Pancreas (tissue), 10 donors: ENCODE results near the gene SLCO4A1. TPM values are rescaled to one million over a fixed set of nuclear protein-coding genes. Genes with fewer than 3 reads are reported as not detected.

Source experiments
- ATAC-seq, 4 donors: fragments of 200-7000 bp; cut with Tn5 transposase; one replicate each; pipeline versions ENCODE4 v1.8.0 to v1.9.1; 2020; ENCODE audit warnings: mild to moderate bottlenecking in 4 of 4, moderate library complexity in 4 of 4
- DNase-seq, 6 donors: peaks; one replicate each; pipeline ENCODE4 v3.0.0-alpha.2; 2020
- FAIRE-seq: peaks from 2 replicates; lab custom pipeline; 2012; peaks lifted over from hg19 to GRCh38; lab: Jason Lieb, UNC
- H3K27ac ChIP-seq, 4 donors: fragments of 200-600 bp; sonication (generic); 1 replicate in 3 of 4; 2 replicates in 1 of 4; pipeline versions ENCODE4 v1.5.0 to v1.8.0; 2020
- H3K27me3 ChIP-seq, 4 donors: fragments of 200-600 bp; one replicate each; pipeline ENCODE4 v1.8.0; 2021
- H3K36me3 ChIP-seq, 3 donors: fragments of 200-600 bp; sonication (generic) in 1 of 3; one replicate each; pipeline versions ENCODE4 v1.5.0 to v1.8.0; 2020 to 2021
- H3K4me1 ChIP-seq, 3 donors: fragments of 200-600 bp; one replicate each; pipeline ENCODE4 v1.8.0; 2021
- H3K4me3 ChIP-seq, 4 donors: fragments of 200-600 bp; sonication (generic) in 2 of 4; one replicate each; pipeline versions ENCODE4 v1.5.0 to v1.8.0; 2020 to 2021
- H3K9me3 ChIP-seq, 4 donors: fragments of 200-600 bp; one replicate each; pipeline ENCODE4 v1.8.0; 2021
- WGBS, 2 donors: extraction: QIAGEN DNeasy Blood & Tissue Kit; methylation state at CpG; one replicate each; pipeline ENCODE4 v1.1.7; 2013; 5-methylcytosine and 5-hydroxymethylcytosine counted together
- intact Hi-C, 3 donors: fragments of 100-400 bp; cut with DNase I; formaldehyde crosslinking; loops; one replicate each; pipeline versions ENCODE4 v1.11.1 to v1.14.2; 2022
- polyA plus RNA-seq, 2 donors: library from polyadenylated mRNA; stranded (reverse); fragments of 200-250 nt; gene quantifications; one replicate each; pipeline ENCODE4 v1.2.3, GENCODE V29; 2013
- total RNA-seq, 6 donors: library from RNA; stranded (reverse); fragmentation: NEBNext Ultra II Directional in 4 of 6; extraction: Animal tissue kit (Norgen Biotek cat#: 25700) in 4 of 6; gene quantifications; one replicate each; pipeline versions ENCODE4 v1.2.1 to v1.2.4, GENCODE V29; 2021 to 2023
- TF ChIP-seq, protein P1 (sequence below), 4 donors: fragments of 200-600 bp; sonication (generic) in 3 of 4; IDR thresholded peaks; one replicate each; pipeline versions ENCODE4 v1.5.0 to v1.8.0; 2021; ENCODE audit warnings: antibody characterized with exemption in 4 of 4
- donor health status: healthy with polysubstance abuse.
- donor health status: DM: no; HTN: no; CAD: no; lungs with moderate emphysema.
- donor health status: DM: no; HTN: no; CAD: no.
- donor health status: control.
- donor health status: control.
- donor health status: Bipolar disorder and iron deficiency.
- donor health status: DM: yes; HTN: yes; CAD: no.
- donor health status: DM: no; HTN: no; CAD: no.
- donor health status: DM: no; HTN: no; CAD: no.
- donor health status: DM: yes; HTN: yes; CAD: no.

SLCO4A1 gene
- total and polyA plus RNA-seq, 8 donors = 1.2 to 15.9 (median 2.2) TPM

DNA sequence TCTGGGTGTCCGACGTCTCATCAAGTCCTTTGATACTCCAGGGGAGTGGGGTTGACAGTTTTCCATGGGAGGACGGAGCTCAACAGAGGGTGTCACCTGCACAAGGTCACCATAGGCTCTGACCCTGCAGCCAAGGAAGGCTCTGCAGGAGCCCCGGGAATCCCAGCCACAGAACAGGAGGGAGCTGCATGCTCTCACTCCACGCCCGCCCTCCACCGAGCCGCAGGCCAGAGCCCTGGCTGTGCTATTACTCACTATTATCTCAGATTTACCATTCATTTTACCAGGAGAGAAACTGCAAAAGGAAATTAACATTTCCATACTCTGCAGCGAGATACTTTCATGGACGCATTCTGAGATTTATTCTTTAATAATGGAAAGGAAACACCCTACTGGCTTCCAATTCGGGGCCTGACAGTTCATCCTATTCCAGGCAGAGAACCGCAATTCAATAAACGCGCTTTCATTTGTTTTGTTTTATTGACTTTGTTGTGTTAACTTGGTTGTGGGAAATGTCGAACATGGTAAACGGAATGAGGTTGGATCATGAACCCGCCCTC lies 48.0 kb downstream of the SLCO4A1 start:
- TF ChIP-seq, protein P1, sequence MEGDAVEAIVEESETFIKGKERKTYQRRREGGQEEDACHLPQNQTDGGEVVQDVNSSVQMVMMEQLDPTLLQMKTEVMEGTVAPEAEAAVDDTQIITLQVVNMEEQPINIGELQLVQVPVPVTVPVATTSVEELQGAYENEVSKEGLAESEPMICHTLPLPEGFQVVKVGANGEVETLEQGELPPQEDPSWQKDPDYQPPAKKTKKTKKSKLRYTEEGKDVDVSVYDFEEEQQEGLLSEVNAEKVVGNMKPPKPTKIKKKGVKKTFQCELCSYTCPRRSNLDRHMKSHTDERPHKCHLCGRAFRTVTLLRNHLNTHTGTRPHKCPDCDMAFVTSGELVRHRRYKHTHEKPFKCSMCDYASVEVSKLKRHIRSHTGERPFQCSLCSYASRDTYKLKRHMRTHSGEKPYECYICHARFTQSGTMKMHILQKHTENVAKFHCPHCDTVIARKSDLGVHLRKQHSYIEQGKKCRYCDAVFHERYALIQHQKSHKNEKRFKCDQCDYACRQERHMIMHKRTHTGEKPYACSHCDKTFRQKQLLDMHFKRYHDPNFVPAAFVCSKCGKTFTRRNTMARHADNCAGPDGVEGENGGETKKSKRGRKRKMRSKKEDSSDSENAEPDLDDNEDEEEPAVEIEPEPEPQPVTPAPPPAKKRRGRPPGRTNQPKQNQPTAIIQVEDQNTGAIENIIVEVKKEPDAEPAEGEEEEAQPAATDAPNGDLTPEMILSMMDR (IDR thresholded peaks at IDR 0.05) = no peak
- 51 to 56% methylated on average over 17 of the region's 17 CpGs for WGBS, 2 donors
- H3K36me3 ChIP-seq = no peaks in the 10 kb centered on the region
- no peak overlapping the region for H3K4me3 ChIP-seq
- peak in 1 of 6 donors; percentile 7 for DNase-seq
- no peaks in the 10 kb centered on the region for H3K27me3 ChIP-seq
- H3K4me1 ChIP-seq = no peaks in the 10 kb centered on the region
- no peaks in the 10 kb centered on the region for H3K9me3 ChIP-seq
- ATAC-seq = no peak
- H3K27ac ChIP-seq = no peak overlapping the region
- no peak for FAIRE-seq
- intact Hi-C loops = no loop called here

DNA sequence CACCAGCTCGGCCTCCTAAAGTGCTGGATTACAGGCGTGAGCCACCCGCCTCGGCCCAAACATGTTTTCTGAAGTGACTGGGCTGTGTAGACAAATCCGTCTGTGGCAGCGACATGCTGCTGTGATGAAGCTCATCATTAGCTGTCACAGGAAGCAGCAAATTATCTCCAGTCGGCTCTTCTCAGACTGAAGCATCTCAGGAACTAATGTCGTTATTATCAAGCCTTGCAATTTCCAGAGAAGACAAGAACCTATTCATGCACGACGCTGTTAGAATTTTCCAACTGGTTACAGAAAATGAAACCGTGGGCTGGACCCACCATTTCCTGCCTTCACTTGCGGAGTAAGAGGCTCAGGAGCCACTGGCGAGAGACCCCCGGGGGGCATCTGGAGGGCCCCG lies 49.2 kb downstream of the SLCO4A1 start:
- no peak for FAIRE-seq
- Histone ChIP-seq H3K4me3 (no peak overlapping the region), H3K36me3 (no peaks in the 10 kb centered on the region), H3K9me3 (no peaks in the 10 kb centered on the region), H3K27ac (no peak overlapping the region), H3K27me3 (no peaks in the 10 kb centered on the region), H3K4me1 (no peaks in the 10 kb centered on the region)
- 66 to 76% methylated on average over 15 of the region's 15 CpGs for WGBS, 2 donors
- intact Hi-C loops = no loop called here
- TF ChIP-seq, protein P1 (IDR thresholded peaks at IDR 0.05) = no peak
- ATAC-seq = no peak
- no peak for DNase-seq

DNA sequence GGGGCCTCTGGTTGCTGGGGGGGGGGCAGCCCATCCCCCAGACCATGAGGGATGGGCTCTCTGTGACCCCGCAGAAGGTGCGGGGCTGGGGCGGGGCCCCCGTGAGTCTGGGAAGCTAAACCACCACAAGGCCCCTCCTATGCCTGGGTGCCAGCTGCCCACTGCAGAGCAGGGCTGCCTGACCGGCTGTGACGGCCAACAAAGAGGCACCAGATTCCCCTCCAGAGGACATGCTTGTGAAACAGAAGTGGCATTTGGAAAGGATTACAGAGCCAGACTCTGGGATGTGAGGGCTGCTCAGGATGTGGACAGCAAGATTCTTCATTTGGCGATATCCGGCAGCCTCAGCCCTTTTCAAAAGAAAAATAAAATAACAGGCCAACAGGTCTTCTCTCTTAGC lies 49.9 kb downstream of the SLCO4A1 start:
- no peak overlapping the region for H3K27ac ChIP-seq
- no peak for FAIRE-seq
- ATAC-seq = no peak
- no peaks in the 10 kb centered on the region for H3K36me3 ChIP-seq
- DNase-seq = peak in 1 of 6 donors; percentile 7
- intact Hi-C loops = no loop called here
- TF ChIP-seq, protein P1 (IDR thresholded peaks at IDR 0.05) = no peak
- H3K27me3 ChIP-seq = no peaks in the 10 kb centered on the region
- H3K4me1 ChIP-seq = no peaks in the 10 kb centered on the region
- 62 to 69% methylated on average over 8 of the region's 8 CpGs for WGBS, 2 donors
- no peak overlapping the region for H3K4me3 ChIP-seq
- no peaks in the 10 kb centered on the region for H3K9me3 ChIP-seq

DNA sequence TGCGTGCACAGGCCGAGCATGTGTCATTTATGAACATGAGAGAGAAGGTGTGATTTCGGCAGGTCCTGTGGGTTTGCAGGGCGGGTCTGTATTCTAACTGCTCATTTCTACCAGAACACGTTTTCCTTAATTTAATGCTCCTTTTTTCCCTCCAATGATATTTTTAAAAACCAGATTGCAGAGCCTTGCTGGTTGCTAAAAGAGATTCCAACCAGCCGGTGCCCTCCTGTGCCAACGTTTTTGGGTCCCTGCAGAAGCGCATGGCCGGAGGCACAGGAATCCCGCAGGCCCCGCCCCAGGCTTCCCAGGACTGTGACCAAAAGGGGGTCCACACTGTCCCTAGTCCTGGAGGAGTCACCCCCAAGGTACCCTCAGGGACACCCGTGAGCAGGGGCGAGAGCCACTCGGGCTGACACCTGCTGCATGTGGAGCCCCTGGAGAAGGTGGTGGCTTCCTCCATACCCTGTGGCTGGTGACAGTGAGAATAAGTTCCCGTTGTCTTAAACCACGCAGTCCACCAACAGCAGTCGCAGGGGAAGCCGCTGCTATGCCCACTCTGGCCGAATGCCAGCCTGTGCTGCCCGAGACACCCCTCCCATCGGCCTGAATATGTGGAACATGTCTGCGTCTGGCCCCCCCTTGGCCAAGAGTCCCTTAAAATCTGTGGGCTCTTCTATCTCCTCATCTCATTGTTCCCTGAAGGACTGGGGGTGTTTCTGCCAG lies 50.7 kb downstream of the SLCO4A1 start:
- Histone ChIP-seq H3K4me3 (no peak overlapping the region), H3K27ac (no peak overlapping the region), H3K9me3 (no peaks in the 10 kb centered on the region), H3K36me3 (no peaks in the 10 kb centered on the region), H3K4me1 (no peaks in the 10 kb centered on the region), H3K27me3 (no peaks in the 10 kb centered on the region)
- WGBS, 2 donors = 56 to 64% methylated on average over 22 of the region's 22 CpGs
- DNase-seq (peak in 1 of 6 donors; percentile 15), FAIRE-seq (no peak), ATAC-seq (no peak)
- intact Hi-C loops = no loop called here
- TF ChIP-seq, protein P1 (IDR thresholded peaks at IDR 0.05) = no peak

DNA sequence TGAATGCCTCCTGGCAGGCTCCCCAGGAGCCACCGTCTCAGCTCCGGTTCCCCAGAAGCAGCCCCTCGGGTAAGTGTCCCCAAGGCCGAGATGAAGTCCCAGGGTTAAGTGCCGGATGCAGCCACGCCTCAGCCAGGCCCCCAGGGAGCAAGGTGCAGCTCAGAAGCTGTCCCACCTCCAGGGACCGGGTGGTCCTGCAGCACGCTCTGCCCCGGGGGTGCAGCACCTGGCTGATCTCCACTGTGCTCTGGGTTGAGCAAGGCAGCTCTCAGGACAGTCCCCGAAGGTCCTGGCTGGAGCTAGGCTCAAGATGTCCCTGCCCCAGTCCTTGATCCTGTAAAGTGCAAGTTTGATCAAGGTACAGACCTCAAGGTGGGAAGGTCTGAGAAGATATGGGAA lies 51.2 kb downstream of the SLCO4A1 start:
- Histone ChIP-seq H3K4me3 (no peak overlapping the region), H3K4me1 (no peaks in the 10 kb centered on the region), H3K36me3 (no peaks in the 10 kb centered on the region), H3K27me3 (no peaks in the 10 kb centered on the region), H3K27ac (no peak overlapping the region), H3K9me3 (no peaks in the 10 kb centered on the region)
- intact Hi-C loops = no loop called here
- ATAC-seq (no peak), FAIRE-seq (no peak), DNase-seq (peak in 1 of 6 donors; percentile 9)
- TF ChIP-seq, protein P1 (IDR thresholded peaks at IDR 0.05) = no peak
- WGBS, 2 donors = 46 to 54% methylated on average over 10 of the region's 10 CpGs
